Lower leg skin (tissue), 4 donors: ENCODE data around the gene SIK2. TPM values are rescaled to one million over a fixed set of nuclear protein-coding genes. Genes with fewer than 3 reads are reported as not detected.

Experiments used
- DNase-seq, 2 donors: peaks; one replicate each; pipeline ENCODE4 v3.0.0-alpha.2; 2019; ENCODE audit warnings: low spot score in 2 of 2
- H3K4me3 ChIP-seq: fragments of 200-600 bp; sonication (generic); 2 replicates; pipeline ENCODE4 v1.5.1; 2017; ENCODE audit warnings: mild to moderate bottlenecking, low read depth; ENCODE audit not compliant: poor library complexity, severe bottlenecking
- CTCF ChIP-seq, 3 donors: fragments of 450-650 bp; IDR thresholded peaks; one replicate each; pipeline ENCODE4 v1.5.1; 2016; ENCODE audit warnings: antibody characterized with exemption in 3 of 3, mild to moderate bottlenecking in 3 of 3, moderate library complexity in 2 of 3
- POLR2A ChIP-seq, 2 donors: fragments of 450-650 bp; IDR thresholded peaks; one replicate each; pipeline ENCODE4 v1.6.1; 2016 to 2017; ENCODE audit warnings: antibody characterized with exemption in 2 of 2, mild to moderate bottlenecking in 1 of 2, moderate library complexity in 1 of 2
- WGBS, 2 donors: methylation state at CpG; one replicate each; pipeline ENCODE4 v1.1.5; 2018; 5-methylcytosine and 5-hydroxymethylcytosine counted together
- intact Hi-C: fragments of 100-400 bp; cut with DNase I; formaldehyde crosslinking; loops from one replicate; pipeline ENCODE4 v1.15.0; 2023; ENCODE audit warnings: low total_unique reads
- total RNA-seq, 4 donors: library from RNA; depleted of rRNA; stranded (reverse); fragments of >200 nt; gene quantifications; one replicate each; pipeline ENCODE4 v1.1.0, GENCODE V29; 2016

The SIK2 gene
- total RNA-seq, 4 donors from 2014 or later = 15.4 to 19.5 (median 18.9) TPM

DNA sequence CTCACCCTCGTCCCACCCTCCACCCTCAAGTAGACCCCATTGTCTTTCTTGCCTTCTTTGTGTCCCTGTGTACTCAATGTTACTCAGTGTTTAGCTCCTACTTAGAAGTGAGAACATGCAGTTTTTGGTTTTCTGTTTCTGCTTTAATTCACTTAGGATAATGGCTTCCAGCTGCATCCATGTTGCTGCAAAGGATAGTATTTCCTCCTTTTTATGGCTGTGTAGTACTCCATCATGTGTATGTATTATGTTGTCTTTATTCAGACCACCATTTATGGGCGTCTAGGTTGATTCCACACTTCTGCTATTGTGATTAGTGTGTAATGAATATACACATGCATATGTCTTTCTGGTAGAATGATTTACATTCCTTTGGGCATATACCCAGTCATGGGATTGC lies 73.6 kb downstream of the SIK2 start:
- no peak for TF ChIP-seq POLR2A (IDR thresholded peaks at IDR 0.05)
- TF ChIP-seq CTCF (IDR thresholded peaks at IDR 0.05) = no peak
- 93 to 94% methylated on average over 2 of the region's 2 CpGs for WGBS, 2 donors
- no peak overlapping the region for H3K4me3 ChIP-seq
- intact Hi-C loops = no loop called here
- no peak for DNase-seq

DNA sequence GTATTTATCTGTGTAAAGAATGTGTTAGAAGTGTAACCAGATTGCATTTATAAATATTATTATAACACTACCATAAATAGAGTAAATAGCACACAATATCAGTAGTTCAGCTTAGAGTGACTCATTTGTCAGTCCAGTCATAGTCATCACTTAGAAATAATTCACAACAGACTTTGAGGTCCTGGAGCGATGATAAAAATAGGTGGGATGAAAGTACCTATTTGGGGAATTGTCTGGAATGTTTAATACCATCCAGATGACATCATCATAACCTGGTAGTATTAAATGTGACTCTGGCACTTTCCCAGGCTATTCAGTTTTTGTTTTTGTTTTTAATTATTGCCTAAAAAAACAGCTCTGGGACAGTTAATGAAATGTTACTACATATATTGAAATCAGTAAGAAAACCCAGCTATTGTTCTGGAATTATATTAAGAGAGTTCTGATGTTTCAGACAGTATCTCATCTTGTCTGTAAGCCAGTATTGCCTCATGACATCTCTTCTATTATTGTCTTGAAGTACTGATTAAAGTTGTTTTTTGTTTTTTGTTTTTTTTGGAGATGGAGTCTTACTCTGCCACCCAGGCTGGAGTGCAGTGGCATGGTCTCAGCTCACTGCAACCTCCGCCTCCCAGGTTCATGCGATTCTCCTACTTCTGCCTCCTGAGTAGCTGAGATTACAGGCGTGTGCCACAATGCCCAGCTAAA lies 74.8 kb downstream of the SIK2 start:
- TF ChIP-seq CTCF (IDR thresholded peaks at IDR 0.05) = no peak
- TF ChIP-seq POLR2A (IDR thresholded peaks at IDR 0.05) = no peak
- H3K4me3 ChIP-seq = no peak overlapping the region
- no peak for DNase-seq
- intact Hi-C loops = no loop called here
- WGBS, 2 donors = 70 to 76% methylated on average over 4 of the region's 4 CpGs

DNA sequence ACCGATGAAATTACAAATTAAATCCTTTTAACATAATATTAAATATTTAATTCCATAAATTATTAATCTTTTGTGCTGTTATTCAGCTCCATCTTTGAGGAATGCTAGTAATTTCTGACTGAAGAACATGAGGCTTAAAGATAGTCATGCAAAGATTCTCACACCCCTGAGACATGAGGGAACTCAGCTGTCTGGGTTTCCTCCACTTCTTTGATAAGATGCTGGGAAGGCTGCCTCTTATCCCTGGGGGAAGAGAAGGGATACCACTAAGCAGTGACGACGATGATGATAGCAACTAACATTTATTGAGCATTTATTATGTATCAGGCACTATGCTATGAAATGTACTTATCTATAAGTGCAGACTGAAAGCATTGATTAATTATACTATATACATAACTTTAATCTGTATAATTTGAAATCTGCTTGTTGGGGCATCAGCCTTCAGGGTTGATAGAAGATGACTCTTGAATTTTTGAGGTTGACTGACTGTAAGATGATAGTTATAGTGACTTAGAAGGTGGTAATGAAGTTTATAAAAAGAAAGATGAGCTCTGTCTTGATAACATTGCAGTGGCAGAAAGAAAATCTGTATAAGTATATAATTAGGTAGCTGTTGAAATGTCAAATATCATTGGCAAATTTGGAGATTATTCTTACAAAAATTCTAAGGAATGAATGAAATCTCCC lies 78.4 kb downstream of the SIK2 start:
- intact Hi-C loops = no loop called here
- 89 to 93% methylated on average over 3 of the region's 3 CpGs for WGBS, 2 donors
- TF ChIP-seq CTCF (IDR thresholded peaks at IDR 0.05) = no peak
- TF ChIP-seq POLR2A (IDR thresholded peaks at IDR 0.05) = no peak

GRCh38 chr11:111683806-111684205 lies 81.6 kb downstream of the SIK2 start:
- 89 to 92% methylated on average over 3 of the region's 3 CpGs for WGBS, 2 donors
- DNase-seq = no peak
- TF ChIP-seq CTCF (IDR thresholded peaks at IDR 0.05) (no peak), POLR2A (IDR thresholded peaks at IDR 0.05) (no peak)
- intact Hi-C loops = no loop called here
- H3K4me3 ChIP-seq = no peak overlapping the region

More for the DNA sequence above, 78.4 kb downstream of the SIK2 start:
- H3K4me3 ChIP-seq = no peak overlapping the region
- no peak for DNase-seq

DNA sequence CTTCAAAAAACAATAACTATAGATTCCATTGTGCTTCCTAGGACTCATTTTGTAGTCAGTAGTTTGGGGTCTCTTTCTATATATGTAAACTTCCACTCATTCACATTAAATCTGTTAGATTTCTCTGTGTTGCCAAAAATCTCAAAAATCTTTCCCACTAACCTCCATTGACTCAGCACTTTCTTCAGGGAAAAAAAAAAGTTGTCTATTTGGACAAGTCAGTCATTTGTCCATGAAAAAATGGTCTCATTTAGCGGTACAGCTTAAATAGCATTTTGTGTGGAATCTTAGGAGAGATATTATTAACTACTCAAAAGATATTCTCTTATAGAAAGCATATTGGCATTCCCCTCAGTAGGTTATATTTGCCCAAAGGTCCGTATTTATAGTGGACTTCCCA lies 82.0 kb downstream of the SIK2 start:
- H3K4me3 ChIP-seq = no peak overlapping the region
- DNase-seq = no peak
- TF ChIP-seq POLR2A (IDR thresholded peaks at IDR 0.05) (no peak), CTCF (IDR thresholded peaks at IDR 0.05) (no peak)
- 95 to 98% methylated on average over 2 of the region's 2 CpGs for WGBS, 2 donors
- intact Hi-C loops = no loop called here
